B cell (primary cell): Measurements from ENCODE around the gene CARMIL1.

ENCODE experiments used
- CTCF ChIP-seq: fragments of 200-600 bp; IDR thresholded peaks from one replicate; pipeline ENCODE4 v1.8.0; 2022; ENCODE audit warnings: antibody characterized with exemption, mild to moderate bottlenecking
- EZH2 ChIP-seq: IDR thresholded peaks from 2 replicates; pipeline ENCODE4 v1.6.1; 2012; ENCODE audit warnings: borderline replicate concordance, low read depth, mild to moderate bottlenecking, moderate library complexity, low read length; ENCODE audit not compliant: insufficient read depth, poor library complexity, severe bottlenecking

GRCh38 chr6:25279748-25280343 lies 672 bp downstream of the CARMIL1 start:
- TF ChIP-seq CTCF (no peak), EZH2 (no peak)
